GM12875 (cell line): Measurements from ENCODE around the gene KRT32.

Experiments used
- H3K4me3 ChIP-seq: one replicate; pipeline ENCODE4 v1.5.1; 2011; ENCODE audit warnings: low read depth, low read length, control low read depth
- CTCF ChIP-seq: IDR thresholded peaks from 2 replicates; pipeline ENCODE4 v1.5.1; 2011; ENCODE audit warnings: low read depth, mild to moderate bottlenecking, control low read depth, inconsistent platforms, low read length, moderate library complexity, borderline replicate concordance; ENCODE audit not compliant: insufficient read depth

The KRT32 gene

GRCh38 chr17:41491476-41491875, 24.3 kb upstream of the KRT32 start:
- TF ChIP-seq CTCF, result no peak
- H3K4me3 ChIP-seq, result no peak overlapping the region

GRCh38 chr17:41490000-41490990, 23.1 kb upstream of the KRT32 start:
- H3K4me3 ChIP-seq, result no peak overlapping the region
- no peak for TF ChIP-seq CTCF

GRCh38 chr17:41489531-41489930, 22.3 kb upstream of the KRT32 start, which contains the start of gene KRT36:
KRT36 (minus strand) TSS chr17:41489910; CDS start chr17:41489864, 46 bp downstream.
- no peak for TF ChIP-seq CTCF
- H3K4me3 ChIP-seq, result no peak within 1 kb of the TSS

- peak; percentile 75 for TF ChIP-seq CTCF
- H3K4me3 ChIP-seq, result no peak overlapping the region
Observed at GRCh38 chr17:41486809-41487530, 19.8 kb upstream of the KRT32 start.

- TF ChIP-seq CTCF, result no peak
Observed at GRCh38 chr17:41486316-41486715, 19.1 kb upstream of the KRT32 start.

GRCh38 chr17:41484920-41485904, 18.0 kb upstream of the KRT32 start:
- no peak for TF ChIP-seq CTCF
- H3K4me3 ChIP-seq, result no peak overlapping the region

More at GRCh38 chr17:41486316-41486715, 19.1 kb upstream of the KRT32 start:
- H3K4me3 ChIP-seq, result no peak overlapping the region
